Esophagus muscularis mucosa (tissue), 4 donors: ENCODE measurements around the gene NCK1.

Source experiments
- CTCF ChIP-seq, 3 experiments: fragments of 200-600 bp in 2 of 3; fragments of 450-650 bp in 1 of 3; sonication (generic) in 2 of 3; IDR thresholded peaks; one replicate each; pipeline ENCODE4 v1.5.1; 2017 to 2019; ENCODE audit warnings: antibody characterized with exemption in 3 of 3, mild to moderate bottlenecking in 2 of 3, moderate library complexity in 1 of 3
- EP300 ChIP-seq: sonication (generic); formaldehyde crosslinking; IDR thresholded peaks from one replicate; pipeline ENCODE4 v1.6.1; 2017; ENCODE audit warnings: antibody characterized with exemption
- POLR2A ChIP-seq: fragments of 450-650 bp; IDR thresholded peaks from one replicate; pipeline ENCODE4 v1.6.1; 2017; ENCODE audit warnings: antibody characterized with exemption, moderate library complexity, mild to moderate bottlenecking, low read depth
- POLR2AphosphoS5 ChIP-seq, 2 donors: sonication (generic); formaldehyde crosslinking; IDR thresholded peaks; one replicate each; pipeline ENCODE4 v1.6.1; 2017; ENCODE audit warnings: antibody characterized with exemption in 2 of 2

DNA sequence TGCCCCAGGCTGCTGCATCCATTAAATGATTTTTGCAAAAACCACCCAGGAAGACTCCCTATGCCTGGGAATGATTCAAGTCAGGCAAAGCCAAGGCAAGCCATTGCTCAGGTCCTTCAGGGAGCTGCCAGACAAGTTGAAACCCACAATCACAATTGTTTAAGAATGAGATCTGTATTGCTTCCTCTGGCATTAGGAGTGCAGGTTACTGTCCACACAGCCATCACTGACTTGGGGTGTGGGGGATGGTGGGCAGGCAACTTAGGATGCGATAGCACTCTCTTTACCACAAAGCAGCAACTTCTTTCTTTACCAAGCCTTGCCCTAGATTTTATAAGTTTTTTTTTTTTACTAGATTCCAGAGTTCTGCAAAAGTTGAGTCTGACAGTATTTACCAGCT, 80.8 kb downstream of the NCK1 start:
- TF ChIP-seq CTCF (IDR thresholded peaks at IDR 0.05) = no peak
- no peak for TF ChIP-seq POLR2A
- no peak for TF ChIP-seq EP300
- TF ChIP-seq POLR2AphosphoS5 (IDR thresholded peaks at IDR 0.05) = no peak
